Measurements from ENCODE around the gene ZSWIM6.

DNA sequence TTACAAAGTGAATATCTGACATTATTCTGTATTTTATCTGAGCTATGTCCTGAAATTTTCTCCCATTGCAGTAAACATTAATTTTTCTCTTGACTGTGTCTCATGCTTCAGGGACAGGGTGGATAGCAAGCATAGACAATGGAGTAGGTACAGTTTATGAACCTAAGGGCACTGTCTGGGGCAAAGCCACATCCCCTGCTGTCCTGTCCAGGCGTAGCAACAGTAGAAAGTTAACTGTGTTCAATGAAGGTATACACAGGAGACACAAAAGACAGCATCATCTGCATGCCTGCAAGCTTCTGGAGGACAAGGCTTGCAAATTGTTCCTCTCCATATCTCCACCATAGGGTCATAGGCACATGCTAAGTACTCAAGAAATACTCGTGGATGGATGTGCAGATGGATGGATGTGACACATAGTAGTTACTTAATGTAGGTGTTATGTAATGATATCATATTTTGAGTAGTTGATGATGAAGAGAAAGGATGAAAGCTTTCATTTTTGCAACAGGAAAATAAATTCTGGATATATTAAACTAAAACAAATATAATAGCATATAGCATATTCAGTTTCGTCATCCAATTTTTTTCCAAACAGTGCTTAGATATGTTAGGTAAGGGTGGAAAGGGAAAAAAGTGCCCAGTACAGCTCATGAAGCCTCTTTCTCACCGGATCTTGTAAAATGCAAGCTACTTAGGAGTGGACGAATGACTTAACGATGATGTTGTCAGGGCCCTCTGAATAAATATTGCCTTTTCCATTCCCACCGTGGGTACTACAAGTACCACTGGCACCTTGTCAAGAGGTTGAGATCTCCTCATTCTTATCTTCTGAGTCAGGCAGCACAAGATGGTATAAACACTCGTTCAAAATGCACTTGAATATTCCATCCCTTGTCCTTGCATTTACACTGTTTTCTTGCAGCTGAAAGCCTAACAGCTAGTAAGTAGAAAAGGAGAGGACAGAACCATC, 19.9 kb upstream of the ZSWIM6 start:
- TF ChIP-seq, protein P1, sequence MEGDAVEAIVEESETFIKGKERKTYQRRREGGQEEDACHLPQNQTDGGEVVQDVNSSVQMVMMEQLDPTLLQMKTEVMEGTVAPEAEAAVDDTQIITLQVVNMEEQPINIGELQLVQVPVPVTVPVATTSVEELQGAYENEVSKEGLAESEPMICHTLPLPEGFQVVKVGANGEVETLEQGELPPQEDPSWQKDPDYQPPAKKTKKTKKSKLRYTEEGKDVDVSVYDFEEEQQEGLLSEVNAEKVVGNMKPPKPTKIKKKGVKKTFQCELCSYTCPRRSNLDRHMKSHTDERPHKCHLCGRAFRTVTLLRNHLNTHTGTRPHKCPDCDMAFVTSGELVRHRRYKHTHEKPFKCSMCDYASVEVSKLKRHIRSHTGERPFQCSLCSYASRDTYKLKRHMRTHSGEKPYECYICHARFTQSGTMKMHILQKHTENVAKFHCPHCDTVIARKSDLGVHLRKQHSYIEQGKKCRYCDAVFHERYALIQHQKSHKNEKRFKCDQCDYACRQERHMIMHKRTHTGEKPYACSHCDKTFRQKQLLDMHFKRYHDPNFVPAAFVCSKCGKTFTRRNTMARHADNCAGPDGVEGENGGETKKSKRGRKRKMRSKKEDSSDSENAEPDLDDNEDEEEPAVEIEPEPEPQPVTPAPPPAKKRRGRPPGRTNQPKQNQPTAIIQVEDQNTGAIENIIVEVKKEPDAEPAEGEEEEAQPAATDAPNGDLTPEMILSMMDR (IDR thresholded peaks at IDR 0.05) = no peak
- TF ChIP-seq POLR2A (IDR thresholded peaks at IDR 0.05) = no peak
